Fibroblast of peridontal ligament (primary cell): ENCODE results near the gene GJA9.
A peak's percentile ranks its signal among the peaks of the same experiment; 100 is the strongest.

ENCODE experiments used
- DNase-seq: peaks from one replicate; pipeline ENCODE4 v3.0.0-alpha.2; 2010; ENCODE audit errors: extremely low read depth

Gene GJA9

GRCh38 chr1:38831731-38832369 is 49.5 kb downstream of the GJA9 start:
- no peak for DNase-seq

GRCh38 chr1:38829368-38829767 is 52.0 kb downstream of the GJA9 start:
- peak; percentile 4 for DNase-seq

GRCh38 chr1:38827318-38827717 is 54.1 kb downstream of the GJA9 start:
- DNase-seq: no peak

- no peak for DNase-seq
Measured at GRCh38 chr1:38826886-38827285, 54.5 kb downstream of the GJA9 start.

GRCh38 chr1:38826262-38826661 is 55.1 kb downstream of the GJA9 start:
- no peak for DNase-seq
